Right atrium auricular region (tissue), 2 donors: ENCODE measurements around the gene JMJD1C. TPM values are rescaled to one million over a fixed set of nuclear protein-coding genes. Genes with fewer than 3 reads are reported as not detected.
A peak's percentile ranks its signal among the peaks of the same experiment; 100 is the strongest.
"Not testable (repeated sequence)": the region's sequence is repeated elsewhere in the genome, so short reads cannot be mapped to it uniquely, and the experiment has no call there.

ENCODE experiments used
- DNase-seq: peaks from one replicate; pipeline ENCODE4 v3.0.0-alpha.2; 2019; ENCODE audit warnings: low spot score
- H3K27ac ChIP-seq, 2 donors: fragments of 200-600 bp; sonication (generic); 1 replicate in 1 of 2; 2 replicates in 1 of 2; pipeline ENCODE4 v1.5.1; 2016 to 2019
- H3K27me3 ChIP-seq, 2 donors: fragments of 200-600 bp; sonication (generic); one replicate each; pipeline versions ENCODE4 v1.5.1 to v1.6.0; 2017 to 2019
- H3K36me3 ChIP-seq: fragments of 200-600 bp; sonication (generic); one replicate; pipeline ENCODE4 v1.5.1; 2016
- H3K4me1 ChIP-seq, 2 donors: fragments of 200-600 bp; sonication (generic); one replicate each; pipeline versions ENCODE4 v1.5.1 to v1.6.0; 2017 to 2019
- H3K4me3 ChIP-seq, 2 donors: fragments of 200-600 bp; sonication (generic); 1 replicate in 1 of 2; 2 replicates in 1 of 2; pipeline ENCODE4 v1.5.1; 2017 to 2019; ENCODE audit warnings: mild to moderate bottlenecking in 1 of 2, moderate library complexity in 1 of 2
- H3K9me3 ChIP-seq, 2 donors: fragments of 200-600 bp; sonication (generic); one replicate each; pipeline ENCODE4 v1.5.1; 2019
- CTCF ChIP-seq, 2 donors: fragments of 200-600 bp; sonication (generic); IDR thresholded peaks; one replicate each; pipeline ENCODE4 v1.5.1; 2019; ENCODE audit warnings: antibody characterized with exemption in 2 of 2
- total RNA-seq, 2 donors: library from RNA; depleted of rRNA; stranded (reverse); fragments of >200 nt; gene quantifications; one replicate each; pipeline ENCODE4 v1.1.0, GENCODE V29; 2016

The JMJD1C gene
- total RNA-seq, 2 donors from 2014 or later: 45.5 to 57.6 TPM

- Histone ChIP-seq H3K27me3 (no peaks in the 10 kb centered on the region), H3K4me1 (peaks cover 0 to 7% of the 10 kb centered on the region in 2 donors), H3K27ac (no peak overlapping the region), H3K9me3 (no peaks in the 10 kb centered on the region), H3K4me3 (no peak overlapping the region), H3K36me3 (no peaks in the 10 kb centered on the region)
- no peak for DNase-seq
- TF ChIP-seq CTCF (IDR thresholded peaks at IDR 0.05): no peak
Measured at GRCh38 chr10:63383141-63383540, 82.6 kb downstream of the JMJD1C start.

GRCh38 chr10:63382066-63382465 lies 83.7 kb downstream of the JMJD1C start:
- TF ChIP-seq CTCF (IDR thresholded peaks at IDR 0.05): no peak
- no peak overlapping the region for H3K27ac ChIP-seq
- H3K4me3 ChIP-seq: no peak overlapping the region
- no peaks in the 10 kb centered on the region for H3K9me3 ChIP-seq
- no peaks in the 10 kb centered on the region for H3K27me3 ChIP-seq
- H3K36me3 ChIP-seq: no peaks in the 10 kb centered on the region
- peaks cover 0 to 7% of the 10 kb centered on the region in 2 donors for H3K4me1 ChIP-seq
- DNase-seq: no peak

- H3K4me3 ChIP-seq, H3K9me3 ChIP-seq, H3K27ac ChIP-seq, DNase-seq, H3K36me3 ChIP-seq, H3K27me3 ChIP-seq, H3K4me1 ChIP-seq: not testable (repeated sequence)
Measured at GRCh38 chr10:63377305-63377661, 88.5 kb downstream of the JMJD1C start.

- H3K4me1 ChIP-seq: no peaks in the 10 kb centered on the region
- H3K27me3 ChIP-seq: no peaks in the 10 kb centered on the region
- no peak overlapping the region for H3K4me3 ChIP-seq
- no peak overlapping the region for H3K27ac ChIP-seq
- H3K9me3 ChIP-seq: no peaks in the 10 kb centered on the region
- DNase-seq: no peak
- no peak for TF ChIP-seq CTCF (IDR thresholded peaks at IDR 0.05)
- no peaks in the 10 kb centered on the region for H3K36me3 ChIP-seq
Measured at GRCh38 chr10:63376560-63377304, 89.0 kb downstream of the JMJD1C start.

GRCh38 chr10:63375859-63376258 lies 89.9 kb downstream of the JMJD1C start:
- Histone ChIP-seq H3K36me3 (no peaks in the 10 kb centered on the region), H3K4me1 (no peaks in the 10 kb centered on the region), H3K27me3 (no peaks in the 10 kb centered on the region), H3K9me3 (no peaks in the 10 kb centered on the region), H3K4me3 (no peak overlapping the region), H3K27ac (peak overlapping the region in 1 of 2 donors; percentile 32)
- DNase-seq: no peak
- TF ChIP-seq CTCF (IDR thresholded peaks at IDR 0.05): no peak

GRCh38 chr10:63375458-63375857 lies 90.3 kb downstream of the JMJD1C start:
- DNase-seq: no peak
- Histone ChIP-seq H3K9me3 (no peaks in the 10 kb centered on the region), H3K4me1 (no peaks in the 10 kb centered on the region), H3K4me3 (no peak overlapping the region), H3K27ac (peak overlapping the region in 1 of 2 donors; percentile 32), H3K36me3 (no peaks in the 10 kb centered on the region), H3K27me3 (no peaks in the 10 kb centered on the region)
- no peak for TF ChIP-seq CTCF (IDR thresholded peaks at IDR 0.05)
